Aorta (tissue), 5 donors: ENCODE data around the gene MANBA. TPM values are rescaled to one million over a fixed set of nuclear protein-coding genes. Genes with fewer than 3 reads are reported as not detected.

Experiments used
- ATAC-seq: fragments of 200-7000 bp; cut with Tn5 transposase; one replicate; pipeline ENCODE4 v1.9.1; 2022; ENCODE audit warnings: moderate library complexity; ENCODE audit not compliant: low FRiP score
- DNase-seq, 2 donors: peaks; one replicate each; pipeline ENCODE4 v3.0.0-alpha.2; 2020
- H3K27ac ChIP-seq, 2 donors: one replicate each; pipeline ENCODE4 v1.5.1; 2013; ENCODE audit warnings: low read length in 2 of 2, mild to moderate bottlenecking in 2 of 2, moderate library complexity in 2 of 2, control low read depth in 1 of 2, inconsistent platforms in 1 of 2, low read depth in 1 of 2
- H3K27me3 ChIP-seq, 2 donors: one replicate each; pipeline ENCODE4 v1.6.1; 2013; ENCODE audit warnings: control low read depth in 1 of 2, low read length in 1 of 2, mild to moderate bottlenecking in 1 of 2, moderate library complexity in 1 of 2; ENCODE audit not compliant: insufficient read depth in 2 of 2, control insufficient read depth in 1 of 2
- H3K36me3 ChIP-seq, 2 donors: one replicate each; pipeline ENCODE4 v1.6.1; 2013; ENCODE audit warnings: control low read depth in 1 of 2, low read length in 1 of 2, mild to moderate bottlenecking in 1 of 2; ENCODE audit not compliant: insufficient read depth in 2 of 2, control insufficient read depth in 1 of 2
- H3K4me1 ChIP-seq, 2 donors: one replicate each; pipeline ENCODE4 v1.6.1; 2013; ENCODE audit warnings: low read length in 2 of 2, control low read depth in 1 of 2, mild to moderate bottlenecking in 1 of 2, moderate library complexity in 1 of 2; ENCODE audit not compliant: insufficient read depth in 2 of 2, control insufficient read depth in 1 of 2
- H3K4me3 ChIP-seq, 2 donors: one replicate each; pipeline ENCODE4 v1.5.1; 2013; ENCODE audit warnings: low read length in 2 of 2, control low read depth in 1 of 2, mild to moderate bottlenecking in 1 of 2
- H3K9me3 ChIP-seq: one replicate; pipeline ENCODE4 v1.6.1; 2013; ENCODE audit warnings: mild to moderate bottlenecking, low read length; ENCODE audit not compliant: control insufficient read depth
- WGBS, 2 donors: extraction: QIAGEN DNeasy Blood & Tissue Kit; methylation state at CpG; one replicate each; pipeline ENCODE4 v1.1.7; 2013; 5-methylcytosine and 5-hydroxymethylcytosine counted together
- intact Hi-C, 2 donors: fragments of 100-400 bp; cut with DNase I; formaldehyde crosslinking; loops; one replicate each; pipeline versions ENCODE4 v1.14.2 to v1.15.0; 2022
- polyA plus RNA-seq, 2 donors: library from polyadenylated mRNA; stranded (reverse); fragments of 200-250 nt; gene quantifications; one replicate each; pipeline ENCODE4 v1.2.3, GENCODE V29; 2013
- total RNA-seq, 2 donors: library from RNA; stranded (reverse); fragmentation: NEBNext Ultra II Directional; extraction: Animal tissue kit (Norgen Biotek cat#: 25700); gene quantifications; one replicate each; pipeline ENCODE4 v1.2.1, GENCODE V29; 2021
- donor health status: healthy with polysubstance abuse.
- donor health status: Bipolar disorder and iron deficiency.
- donor health status: DM: no; HTN: no; CAD: no.
- donor health status: DM: no; HTN: no; CAD: no.
- donor health status: DM: yes; HTN: yes; CAD: no.

MANBA gene
- total and polyA plus RNA-seq, 4 donors, result 16.8 to 41.4 (median 20.4) TPM

DNA sequence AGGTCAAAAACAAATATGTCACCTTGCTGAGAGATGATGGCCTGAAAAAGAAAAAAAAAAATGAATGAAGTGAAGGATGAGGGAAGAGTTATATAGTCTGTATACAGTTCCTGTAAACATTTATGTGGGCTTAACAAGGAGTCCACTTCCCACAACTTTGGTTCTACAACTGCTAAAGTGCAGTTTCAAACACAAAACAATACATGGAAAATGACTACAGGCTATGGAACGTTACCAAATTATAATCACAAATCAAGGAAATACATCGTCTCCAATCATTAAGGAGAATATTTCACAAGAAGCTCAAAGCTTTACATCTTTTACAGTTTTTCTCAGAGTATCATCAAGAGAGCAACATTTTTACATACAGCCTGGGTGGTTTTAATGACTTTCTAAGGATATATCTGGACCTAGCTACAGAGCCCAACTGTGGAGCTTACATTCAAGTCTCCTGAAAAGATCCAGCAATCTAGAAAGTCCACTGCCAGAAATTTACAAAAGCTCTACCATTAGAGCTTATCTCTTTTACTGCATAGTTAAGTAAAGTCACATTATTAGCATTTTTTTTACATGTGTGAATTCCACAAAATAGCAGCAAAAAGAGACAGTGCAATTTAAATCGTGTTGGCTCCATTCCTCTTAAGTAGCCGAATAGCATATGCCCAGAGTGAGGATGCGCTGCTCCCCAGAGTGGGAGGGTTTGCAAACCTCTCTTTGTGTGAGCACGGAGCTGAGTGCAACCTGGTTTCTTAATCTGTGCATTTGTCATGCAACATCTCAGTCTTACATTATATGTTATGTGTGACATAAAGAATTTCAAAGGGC is 128.3 kb downstream of the MANBA start:
- no peaks in the 10 kb centered on the region for H3K27me3 ChIP-seq
- no peak overlapping the region for H3K4me3 ChIP-seq
- H3K36me3 ChIP-seq, result peaks cover 0 to 10% of the 10 kb centered on the region in 2 donors
- no peak overlapping the region for H3K27ac ChIP-seq
- ATAC-seq (no peak), DNase-seq (no peak)
- WGBS, 2 donors, result 59% methylated on average over 6 of the region's 6 CpGs
- intact Hi-C loops, result no loop called here
- no peaks in the 10 kb centered on the region for H3K9me3 ChIP-seq
- no peaks in the 10 kb centered on the region for H3K4me1 ChIP-seq

- 73 to 77% methylated on average over 7 of the region's 7 CpGs for WGBS, 2 donors
- Histone ChIP-seq H3K36me3 (peaks cover 0 to 10% of the 10 kb centered on the region in 2 donors), H3K4me3 (no peak overlapping the region), H3K4me1 (no peaks in the 10 kb centered on the region), H3K9me3 (no peaks in the 10 kb centered on the region), H3K27me3 (no peaks in the 10 kb centered on the region), H3K27ac (no peak overlapping the region)
- ATAC-seq (no peak), DNase-seq (no peak)
- intact Hi-C loops, result no loop called here
Measured at GRCh38 chr4:102631616-102632015, 129.2 kb downstream of the MANBA start.

- Histone ChIP-seq H3K36me3 (peaks cover 0 to 7% of the 10 kb centered on the region in 2 donors), H3K4me3 (no peak overlapping the region), H3K27ac (no peak overlapping the region), H3K27me3 (no peaks in the 10 kb centered on the region), H3K4me1 (no peaks in the 10 kb centered on the region), H3K9me3 (no peaks in the 10 kb centered on the region)
- intact Hi-C loops, result loop anchor here in 1 of 2 donors (10.0 kb wide), 1 partner anchor 235 kb away; the partner anchor contains the start of gene CISD2
- no peak for DNase-seq
- 83 to 85% methylated on average over 13 of the region's 13 CpGs for WGBS, 2 donors
- no peak for ATAC-seq
Measured at GRCh38 chr4:102629673-102630072, 131.1 kb downstream of the MANBA start.

- WGBS, 2 donors, result 43 to 48% methylated on average over 3 of the region's 3 CpGs
- no peak overlapping the region for H3K4me3 ChIP-seq
- no peaks in the 10 kb centered on the region for H3K27me3 ChIP-seq
- DNase-seq, result no peak
- H3K36me3 ChIP-seq, result peaks cover 0 to 4% of the 10 kb centered on the region in 2 donors
- no peaks in the 10 kb centered on the region for H3K4me1 ChIP-seq
- no peak for ATAC-seq
- no peak overlapping the region for H3K27ac ChIP-seq
- intact Hi-C loops, result loop anchor here in 1 of 2 donors (10.0 kb wide), 1 partner anchor 237 kb away; the partner anchor contains the start of gene CISD2
- H3K9me3 ChIP-seq, result no peaks in the 10 kb centered on the region
Measured at GRCh38 chr4:102627831-102628523, 132.8 kb downstream of the MANBA start.

DNA sequence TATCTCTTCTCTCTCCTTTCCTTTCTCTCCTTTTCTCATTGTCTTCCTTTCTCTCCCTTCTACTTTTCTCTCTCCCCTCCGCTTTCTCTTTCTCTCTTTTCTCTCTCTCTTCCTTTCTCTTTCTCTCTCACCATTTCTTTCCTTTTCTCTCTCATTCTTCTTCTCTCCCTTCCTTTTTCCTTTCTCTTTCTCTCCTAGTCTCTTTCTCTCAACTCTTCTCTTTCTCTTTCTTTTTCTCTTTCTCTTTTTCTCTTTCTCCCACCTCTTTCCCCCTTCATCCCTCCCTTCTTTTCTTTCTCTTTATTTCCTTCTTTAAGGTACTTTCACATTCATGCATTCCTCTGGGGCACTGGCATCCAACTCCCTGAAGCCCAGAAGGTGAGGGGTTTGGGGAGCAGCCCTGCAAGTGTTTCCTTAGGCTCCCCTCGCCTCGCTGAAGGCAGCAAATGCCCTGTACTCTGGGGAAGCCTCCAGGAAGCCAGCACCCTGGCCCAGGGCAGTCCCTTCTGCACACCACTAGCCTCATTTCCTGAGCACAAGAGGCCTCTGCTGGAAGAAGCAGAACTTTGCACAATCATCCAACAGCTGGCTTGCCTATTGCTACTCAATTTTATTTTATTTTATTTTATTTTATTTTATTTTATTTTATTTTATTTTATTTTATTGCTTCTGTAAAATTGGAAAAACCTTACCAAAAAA is 135.4 kb downstream of the MANBA start:
- WGBS, 2 donors, result 73 to 75% methylated on average over 3 of the region's 3 CpGs
- H3K36me3 ChIP-seq, result no peaks in the 10 kb centered on the region
- no peaks in the 10 kb centered on the region for H3K9me3 ChIP-seq
- H3K27me3 ChIP-seq, result no peaks in the 10 kb centered on the region
- H3K27ac ChIP-seq, result no peak overlapping the region
- H3K4me3 ChIP-seq, result no peak overlapping the region
- H3K4me1 ChIP-seq, result peaks cover 0 to 2% of the 10 kb centered on the region in 2 donors
- intact Hi-C loops, result loop anchor here in 1 of 2 donors (10.0 kb wide), 1 partner anchor 239 kb away; the partner anchor contains the start of gene CISD2
- ATAC-seq (peak; percentile 80), DNase-seq (peak in 1 of 2 donors; percentile 73)

GRCh38 chr4:102624505-102624904 is 136.3 kb downstream of the MANBA start:
- Histone ChIP-seq H3K4me3 (no peak overlapping the region), H3K36me3 (no peaks in the 10 kb centered on the region), H3K27ac (no peak overlapping the region), H3K9me3 (no peaks in the 10 kb centered on the region), H3K27me3 (no peaks in the 10 kb centered on the region), H3K4me1 (peaks cover 0 to 2% of the 10 kb centered on the region in 2 donors)
- intact Hi-C loops, result loop anchor here (5.0 to 10.0 kb wide), 3 partner anchors 138 to 478 kb away; partner anchors contain the start of genes CISD2 (in 1 of the 2) and MANBA (in 1 of the 2)
- WGBS, 2 donors, result 91 to 92% methylated on average over 4 of the region's 4 CpGs
- ATAC-seq (no peak), DNase-seq (no peak)

DNA sequence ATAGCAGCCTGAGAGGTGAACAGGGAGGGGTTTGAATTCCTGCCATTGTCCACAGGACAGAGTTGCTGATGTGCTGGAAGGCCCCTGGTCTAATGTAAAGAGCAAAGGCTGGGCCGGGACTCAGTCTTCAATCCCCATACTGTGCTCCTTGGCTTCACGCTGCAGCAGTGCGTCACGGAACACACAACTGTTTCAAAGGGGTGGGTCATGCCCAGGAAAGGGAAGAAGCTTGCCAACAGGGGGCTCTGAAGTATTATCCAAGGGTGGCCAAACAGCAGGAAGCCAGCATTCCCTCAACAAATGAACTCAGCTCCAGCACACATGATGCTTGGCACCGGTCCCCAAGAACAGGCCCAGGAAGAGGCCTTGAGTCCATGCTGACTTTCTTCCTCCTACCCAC is 137.1 kb downstream of the MANBA start:
- no peak overlapping the region for H3K4me3 ChIP-seq
- peaks cover 0 to 2% of the 10 kb centered on the region in 2 donors for H3K4me1 ChIP-seq
- intact Hi-C loops, result loop anchor here (5.0 to 10.0 kb wide), 3 partner anchors 139 to 479 kb away; partner anchors contain the start of genes CISD2 (in 1 of the 2) and MANBA (in 1 of the 2)
- H3K27ac ChIP-seq, result no peak overlapping the region
- H3K36me3 ChIP-seq, result no peaks in the 10 kb centered on the region
- H3K9me3 ChIP-seq, result no peaks in the 10 kb centered on the region
- H3K27me3 ChIP-seq, result no peaks in the 10 kb centered on the region
- 71 to 75% methylated on average over 5 of the region's 5 CpGs for WGBS, 2 donors
- ATAC-seq (no peak), DNase-seq (no peak)
